ENCODE results near the gene TNNI2.

Gene TNNI2

DNA sequence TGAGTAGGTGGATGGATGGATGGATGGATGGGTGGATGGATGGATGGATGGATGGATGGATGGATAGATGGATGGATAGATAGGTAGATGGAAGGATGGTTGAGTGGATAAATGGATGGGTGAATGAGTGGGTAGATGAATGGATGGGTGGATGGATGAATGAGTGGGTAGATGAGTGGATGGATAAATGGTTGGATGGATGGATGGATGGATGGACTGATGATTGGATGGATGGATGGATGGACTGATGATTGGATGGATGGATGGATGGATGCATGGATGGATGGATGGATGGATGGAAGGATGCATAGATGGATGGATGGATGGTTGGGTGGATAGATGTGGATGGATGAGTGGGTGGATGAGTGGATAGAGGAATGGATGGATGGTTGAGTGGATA, 17.2 kb upstream of the TNNI2 start:
- no peak for DNase-seq (ENCODE audit: low spot score)

DNA sequence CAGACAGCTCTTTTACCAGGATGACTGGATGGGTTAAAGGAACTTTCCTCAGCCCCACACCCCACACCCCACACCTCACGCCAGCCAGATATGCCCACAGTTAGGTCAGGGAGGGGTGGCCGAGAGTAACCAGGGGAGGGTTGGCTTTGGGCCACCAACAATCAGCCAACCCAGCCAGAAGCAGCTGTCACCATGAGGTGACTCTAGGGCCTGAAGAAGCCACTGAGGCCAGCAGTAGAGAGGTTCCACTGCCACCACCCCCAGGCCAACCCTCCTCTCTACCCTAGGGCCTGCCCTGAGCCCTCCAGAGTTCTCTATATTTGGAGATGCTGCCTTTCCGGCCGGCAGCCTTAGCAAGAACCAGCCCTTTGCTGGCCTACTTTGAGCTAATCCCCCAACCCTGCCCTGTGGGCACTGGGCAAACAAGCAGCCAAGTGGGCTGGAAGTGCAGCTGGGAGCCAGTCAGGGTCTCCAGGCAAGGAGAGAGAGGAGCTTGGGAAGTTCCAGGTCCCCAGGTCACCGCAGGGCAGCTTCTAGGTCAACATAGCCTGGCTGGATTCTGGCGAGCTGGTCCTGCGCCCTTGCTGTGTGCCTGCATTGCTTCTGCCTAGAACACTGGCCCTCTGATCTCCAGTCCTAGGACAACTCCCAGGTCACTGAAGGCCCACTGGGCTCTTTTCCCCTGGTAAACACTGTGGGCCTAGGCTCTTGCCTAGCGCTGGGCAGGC, 16.0 kb upstream of the TNNI2 start:
- DNase-seq (ENCODE audit: low spot score) = no peak

GRCh38 chr11:1823376-1824220, 15.2 kb upstream of the TNNI2 start:
- DNase-seq (ENCODE audit: low spot score) = no peak

GRCh38 chr11:1824221-1825038, 14.4 kb upstream of the TNNI2 start:
- no peak for DNase-seq (ENCODE audit: low spot score)

DNA sequence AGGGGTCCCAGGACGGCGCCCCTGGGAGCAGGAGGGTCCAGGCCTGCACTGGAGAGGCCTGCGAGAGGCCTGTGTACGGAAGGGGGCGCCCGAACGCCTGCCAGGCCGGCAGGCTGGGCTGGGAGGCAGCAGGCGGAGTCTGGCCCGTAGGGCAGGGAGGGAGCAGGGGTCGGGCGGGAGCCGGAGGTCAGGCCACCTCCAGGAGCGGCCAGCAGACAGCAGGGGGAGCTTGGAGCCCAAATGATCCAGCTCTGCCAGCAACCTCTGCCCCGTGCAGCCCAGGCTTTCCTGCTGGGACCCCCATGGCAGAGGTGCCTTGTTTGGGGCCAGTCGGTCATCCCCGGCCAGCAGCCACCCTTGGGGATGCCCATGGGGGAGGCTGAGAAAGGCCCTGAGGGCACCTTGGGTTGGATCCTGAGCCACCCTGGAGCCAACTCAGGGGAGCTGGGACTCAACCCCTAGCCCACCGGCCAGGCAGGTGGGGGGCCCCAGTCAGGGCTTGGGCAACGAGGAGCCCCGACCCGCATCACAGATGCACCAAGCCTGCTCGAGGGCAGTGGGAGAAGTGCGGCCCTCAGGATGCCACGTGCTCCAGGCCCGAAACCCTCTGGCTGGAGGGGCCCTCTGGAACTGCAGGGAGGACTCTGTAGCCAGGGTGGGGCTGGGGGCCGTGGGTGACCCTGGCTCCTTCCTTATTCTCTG, 13.6 kb upstream of the TNNI2 start:
- DNase-seq (ENCODE audit: low spot score) = no peak

- DNase-seq (ENCODE audit: low spot score) = no peak
These were observed 12.9 kb upstream of the TNNI2 start for GRCh38 chr11:1825785-1826451.

- peak; percentile 94 for DNase-seq (ENCODE audit: low spot score)
These were observed 12.2 kb upstream of the TNNI2 start for GRCh38 chr11:1826552-1827094.

- DNase-seq (ENCODE audit: low spot score) = peak; percentile 94
These were observed 11.5 kb upstream of the TNNI2 start for GRCh38 chr11:1827095-1827813.

DNA sequence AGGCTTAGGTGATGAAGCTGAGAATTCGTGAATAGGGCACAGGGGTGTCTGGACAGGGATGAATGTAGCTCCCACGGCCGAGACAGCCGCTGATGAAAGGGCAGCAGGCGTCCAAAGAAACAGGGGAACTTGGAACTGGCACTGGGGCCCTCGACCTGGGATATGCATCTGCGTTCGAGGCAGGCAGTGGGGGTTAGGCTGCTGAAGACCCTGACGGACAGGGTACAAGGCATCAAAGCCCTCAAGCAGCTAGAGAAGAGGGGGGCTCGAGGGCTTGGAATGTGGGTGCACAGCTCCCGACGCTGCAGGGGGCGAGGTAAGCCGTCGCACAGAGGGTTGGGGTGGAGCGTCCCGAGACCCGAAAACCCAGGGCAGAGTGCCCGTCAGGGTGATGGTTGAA, 10.8 kb upstream of the TNNI2 start:
- no peak for DNase-seq (ENCODE audit: low spot score)

GRCh38 chr11:1828542-1828941, 10.2 kb upstream of the TNNI2 start:
- no peak for DNase-seq (ENCODE audit: low spot score)

DNA sequence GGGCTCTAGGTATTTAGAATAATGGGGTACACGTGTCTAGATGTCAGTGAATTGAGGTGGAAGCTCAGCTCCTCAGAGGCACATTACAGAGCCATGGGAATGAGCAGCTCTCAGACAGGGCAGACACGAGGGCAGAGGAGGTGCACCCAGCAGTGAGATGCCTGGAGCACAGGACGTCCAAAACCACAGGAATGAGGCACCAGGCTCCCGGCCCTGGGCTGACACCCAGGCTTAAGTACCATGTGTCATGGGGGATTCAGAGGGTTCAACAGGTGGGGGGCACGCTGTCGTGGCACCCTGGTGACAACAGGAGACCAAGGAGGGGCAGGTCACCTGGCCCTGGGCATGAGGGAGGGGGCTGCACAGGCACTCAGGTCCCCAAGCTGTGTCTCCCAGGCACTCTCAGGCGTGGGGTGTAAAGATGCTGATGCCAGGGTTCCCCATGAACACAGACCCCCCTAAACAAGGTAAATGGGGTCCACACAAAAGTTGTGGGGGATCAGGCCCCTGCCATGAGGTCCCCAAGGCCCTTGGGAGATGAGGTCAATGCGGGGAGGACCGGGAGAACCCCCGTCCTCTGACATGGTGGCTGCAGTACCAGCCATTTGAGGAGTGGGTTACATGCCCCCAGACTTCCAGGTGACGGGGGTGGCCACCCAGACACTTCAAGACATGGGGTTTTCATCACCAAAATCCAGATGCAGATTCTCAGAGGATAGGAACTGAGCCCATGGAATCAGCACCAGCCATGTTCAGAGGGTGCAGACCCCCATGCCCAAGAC, 9.6 kb upstream of the TNNI2 start:
- peak; percentile 95 for DNase-seq (ENCODE audit: low spot score)

DNA sequence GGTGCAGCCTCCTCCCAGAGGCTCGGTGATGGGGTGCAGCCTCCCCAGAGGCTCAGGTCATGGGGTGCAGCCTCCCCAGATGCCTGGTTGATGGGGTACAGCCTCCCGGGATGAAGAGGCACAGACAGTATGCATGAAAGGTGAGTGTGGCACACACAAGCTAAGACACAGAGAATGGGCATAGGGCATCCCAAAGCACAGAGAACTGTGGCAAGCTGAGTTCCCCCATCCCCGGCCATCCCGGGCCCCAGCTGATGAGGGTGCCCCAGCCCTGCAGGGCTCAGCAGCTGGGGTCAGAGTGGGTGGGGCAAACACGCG, 8.8 kb upstream of the TNNI2 start:
- DNase-seq (ENCODE audit: low spot score) = no peak

DNA sequence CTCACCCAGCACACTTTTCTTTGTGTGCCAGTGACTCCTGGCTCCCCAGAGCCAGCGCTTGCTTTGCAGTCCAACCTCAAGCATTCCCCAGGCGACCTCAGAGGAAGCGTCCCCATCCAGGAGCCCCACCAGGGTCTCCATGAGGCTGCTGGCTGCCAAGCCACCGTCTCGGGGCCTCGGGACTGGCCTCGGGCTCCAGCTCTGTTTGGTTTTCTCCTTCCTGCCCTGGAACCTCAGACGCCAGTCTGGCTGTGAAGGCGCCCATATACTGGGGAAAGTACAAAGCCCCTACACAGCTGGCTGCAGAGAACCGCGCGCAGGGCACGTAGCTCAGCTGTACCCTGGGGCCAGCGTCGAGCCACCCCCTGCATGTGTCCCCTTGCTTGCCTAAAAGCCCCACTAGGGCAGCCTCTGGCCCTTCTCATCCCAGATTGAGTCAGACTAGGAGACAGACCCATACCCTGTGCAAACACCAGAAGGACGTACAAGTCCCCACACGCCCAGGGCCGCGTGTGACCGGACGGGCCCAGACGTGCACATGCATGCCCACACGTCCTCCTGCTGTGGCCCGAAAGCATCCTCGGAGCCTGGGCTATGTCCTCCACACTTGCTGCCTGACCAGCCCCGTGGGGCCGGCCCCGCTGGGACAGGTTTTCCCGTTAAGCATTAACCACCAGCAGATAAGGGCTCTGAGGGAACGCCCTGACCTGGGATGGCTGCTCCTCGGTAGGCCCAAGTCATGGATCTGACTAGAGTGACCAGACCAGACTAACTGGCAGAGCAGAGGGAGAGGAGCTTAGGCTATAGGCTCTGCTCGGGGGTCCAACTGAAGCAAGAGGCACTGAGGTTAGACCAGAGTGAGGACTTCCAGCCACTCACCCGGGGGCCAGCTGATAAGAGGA, 8.2 kb upstream of the TNNI2 start:
- no peak for DNase-seq (ENCODE audit: low spot score)

- no peak for DNase-seq (ENCODE audit: low spot score)
These were observed 7.2 kb upstream of the TNNI2 start for GRCh38 chr11:1831338-1832210.

- DNase-seq (ENCODE audit: low spot score) = peak; percentile 65
These were observed 6.4 kb upstream of the TNNI2 start for GRCh38 chr11:1832211-1832919.

- DNase-seq (ENCODE audit: low spot score) = no peak
These were observed 5.9 kb upstream of the TNNI2 start for GRCh38 chr11:1832920-1833295.

DNA sequence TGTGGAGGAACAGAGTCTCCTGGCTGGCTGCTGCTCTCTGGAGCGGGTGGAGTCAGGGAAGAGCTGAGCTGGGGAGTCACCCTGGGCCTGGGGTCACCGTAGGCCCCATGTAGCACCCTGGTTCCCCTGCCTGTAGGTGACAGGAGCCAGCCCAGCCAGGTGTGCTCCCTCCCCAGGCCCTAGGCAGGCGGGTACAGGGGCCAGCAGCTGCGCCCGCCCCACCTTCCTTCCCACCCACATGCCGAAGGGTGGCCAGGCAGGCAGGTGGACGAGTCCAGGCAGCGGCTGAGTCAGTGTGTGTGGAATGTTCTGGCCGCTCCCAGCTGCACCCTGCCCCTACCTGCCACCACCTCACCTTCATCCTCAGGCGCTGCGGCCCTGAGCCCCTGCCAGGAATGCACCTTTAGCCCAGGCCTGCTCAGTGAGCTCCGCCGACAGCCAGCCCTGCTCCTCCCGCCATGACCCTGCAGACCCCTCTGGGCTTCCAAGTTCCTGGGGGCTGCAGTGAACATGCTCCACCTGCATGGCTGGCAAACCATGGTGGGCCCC, 4.6 kb upstream of the TNNI2 start:
- DNase-seq (ENCODE audit: low spot score) = no peak
